Nephron progenitor cell (in vitro differentiated cells): ENCODE results near the gene MBOAT2.

Source experiments
- DNase-seq: peaks from one replicate; pipeline ENCODE4 v3.0.0; 2021
- H3K27ac Mint-ChIP-seq: 2 replicates; pipeline ENCODE4 v1.8.0; 2021; ENCODE audit warnings: mild to moderate bottlenecking, moderate library complexity, mixed read lengths
- H3K27me3 Mint-ChIP-seq: 2 replicates; pipeline ENCODE4 v1.8.0; 2021; ENCODE audit warnings: mild to moderate bottlenecking, low read depth, mixed read lengths; ENCODE audit not compliant: poor library complexity
- H3K36me3 Mint-ChIP-seq: 2 replicates; pipeline ENCODE4 v1.8.0; 2021; ENCODE audit warnings: low read depth, mixed read lengths
- H3K4me1 Mint-ChIP-seq: 2 replicates; pipeline ENCODE4 v1.8.0; 2021; ENCODE audit warnings: mixed read lengths
- H3K4me3 Mint-ChIP-seq: 2 replicates; pipeline ENCODE4 v1.8.0; 2021; ENCODE audit warnings: mild to moderate bottlenecking, moderate library complexity, mixed read lengths
- H3K9me3 Mint-ChIP-seq: 2 replicates; pipeline ENCODE4 v1.8.0; 2021; ENCODE audit warnings: mild to moderate bottlenecking, moderate library complexity, mixed read lengths
- TF ChIP-seq, protein P1 (sequence below): fragments of 200-600 bp; sonication (generic); IDR thresholded peaks from 2 replicates; pipeline ENCODE4 v1.5.0; 2021; ENCODE audit warnings: antibody characterized with exemption

Gene MBOAT2

DNA sequence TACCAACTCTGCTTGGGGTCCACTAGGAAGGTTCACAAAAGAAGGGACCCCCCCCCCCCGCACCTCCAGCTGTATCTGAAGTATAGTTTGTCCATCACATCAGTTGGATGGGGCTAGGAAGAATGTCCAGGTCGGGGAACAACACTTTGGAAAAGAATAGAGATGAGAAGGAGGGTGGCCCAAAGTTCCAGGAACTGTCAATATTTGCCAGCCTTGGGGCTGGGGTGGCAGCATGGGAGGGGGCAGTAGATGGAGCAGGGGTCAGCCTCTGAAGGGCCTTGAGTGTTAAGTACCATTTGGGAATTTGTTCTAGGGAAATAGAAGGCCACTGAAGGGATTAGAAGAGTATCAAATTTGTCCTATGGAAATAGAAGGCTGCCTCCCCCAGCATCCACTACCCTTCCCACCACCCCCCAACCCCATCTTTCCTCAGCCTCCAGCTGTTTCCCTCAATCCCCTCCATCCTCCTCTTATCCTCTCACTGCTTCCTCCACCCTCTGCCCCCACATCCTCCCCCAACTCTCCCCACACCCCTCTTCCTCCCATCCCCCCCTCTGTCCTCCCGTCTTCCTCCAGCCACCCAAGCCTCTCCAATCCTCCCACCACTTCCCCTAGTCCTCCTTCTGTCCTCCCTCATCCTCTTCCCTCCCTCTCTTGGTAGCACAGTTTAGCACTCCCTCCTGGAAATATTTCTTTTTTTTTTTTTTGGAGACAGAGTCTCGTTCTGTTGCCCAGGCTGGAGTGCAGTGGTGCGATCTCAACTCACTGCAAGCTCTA, 164.1 kb downstream of the MBOAT2 start:
- Mint-ChIP-seq H3K4me3 (no peak overlapping the region), H3K36me3 (peaks cover 9% of the 10 kb centered on the region), H3K9me3 (peaks cover 24% of the 10 kb centered on the region), H3K27ac (no peak overlapping the region), H3K4me1 (peaks cover 45% of the 10 kb centered on the region), H3K27me3 (peaks cover 15% of the 10 kb centered on the region)
- DNase-seq, result no peak
- TF ChIP-seq, protein P1, sequence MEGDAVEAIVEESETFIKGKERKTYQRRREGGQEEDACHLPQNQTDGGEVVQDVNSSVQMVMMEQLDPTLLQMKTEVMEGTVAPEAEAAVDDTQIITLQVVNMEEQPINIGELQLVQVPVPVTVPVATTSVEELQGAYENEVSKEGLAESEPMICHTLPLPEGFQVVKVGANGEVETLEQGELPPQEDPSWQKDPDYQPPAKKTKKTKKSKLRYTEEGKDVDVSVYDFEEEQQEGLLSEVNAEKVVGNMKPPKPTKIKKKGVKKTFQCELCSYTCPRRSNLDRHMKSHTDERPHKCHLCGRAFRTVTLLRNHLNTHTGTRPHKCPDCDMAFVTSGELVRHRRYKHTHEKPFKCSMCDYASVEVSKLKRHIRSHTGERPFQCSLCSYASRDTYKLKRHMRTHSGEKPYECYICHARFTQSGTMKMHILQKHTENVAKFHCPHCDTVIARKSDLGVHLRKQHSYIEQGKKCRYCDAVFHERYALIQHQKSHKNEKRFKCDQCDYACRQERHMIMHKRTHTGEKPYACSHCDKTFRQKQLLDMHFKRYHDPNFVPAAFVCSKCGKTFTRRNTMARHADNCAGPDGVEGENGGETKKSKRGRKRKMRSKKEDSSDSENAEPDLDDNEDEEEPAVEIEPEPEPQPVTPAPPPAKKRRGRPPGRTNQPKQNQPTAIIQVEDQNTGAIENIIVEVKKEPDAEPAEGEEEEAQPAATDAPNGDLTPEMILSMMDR, result no peak

DNA sequence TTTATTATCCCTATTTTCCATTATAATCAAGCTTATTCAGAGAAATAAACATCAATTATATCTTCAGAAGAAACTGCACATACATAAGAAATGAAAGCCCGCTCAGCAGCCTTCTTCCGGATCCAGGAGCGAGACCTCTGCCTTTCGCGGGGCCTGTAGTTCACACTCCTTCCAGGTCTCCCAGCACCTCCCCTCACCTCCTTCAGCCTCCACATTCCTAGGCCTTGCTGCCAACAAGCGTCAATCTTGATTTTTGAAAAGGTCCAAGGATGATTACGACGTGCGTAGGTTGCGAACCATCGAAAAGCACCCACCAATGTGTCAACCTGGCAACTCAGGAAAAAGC, 165.7 kb downstream of the MBOAT2 start:
- H3K27ac Mint-ChIP-seq, result no peak overlapping the region
- peaks cover 9% of the 10 kb centered on the region for H3K27me3 Mint-ChIP-seq
- peak overlapping the region; percentile 100 for H3K4me3 Mint-ChIP-seq
- TF ChIP-seq, protein P1, result no peak
- peaks cover 24% of the 10 kb centered on the region for H3K9me3 Mint-ChIP-seq
- peaks cover 43% of the 10 kb centered on the region for H3K4me1 Mint-ChIP-seq
- DNase-seq, result no peak
- H3K36me3 Mint-ChIP-seq, result peaks cover 9% of the 10 kb centered on the region

DNA sequence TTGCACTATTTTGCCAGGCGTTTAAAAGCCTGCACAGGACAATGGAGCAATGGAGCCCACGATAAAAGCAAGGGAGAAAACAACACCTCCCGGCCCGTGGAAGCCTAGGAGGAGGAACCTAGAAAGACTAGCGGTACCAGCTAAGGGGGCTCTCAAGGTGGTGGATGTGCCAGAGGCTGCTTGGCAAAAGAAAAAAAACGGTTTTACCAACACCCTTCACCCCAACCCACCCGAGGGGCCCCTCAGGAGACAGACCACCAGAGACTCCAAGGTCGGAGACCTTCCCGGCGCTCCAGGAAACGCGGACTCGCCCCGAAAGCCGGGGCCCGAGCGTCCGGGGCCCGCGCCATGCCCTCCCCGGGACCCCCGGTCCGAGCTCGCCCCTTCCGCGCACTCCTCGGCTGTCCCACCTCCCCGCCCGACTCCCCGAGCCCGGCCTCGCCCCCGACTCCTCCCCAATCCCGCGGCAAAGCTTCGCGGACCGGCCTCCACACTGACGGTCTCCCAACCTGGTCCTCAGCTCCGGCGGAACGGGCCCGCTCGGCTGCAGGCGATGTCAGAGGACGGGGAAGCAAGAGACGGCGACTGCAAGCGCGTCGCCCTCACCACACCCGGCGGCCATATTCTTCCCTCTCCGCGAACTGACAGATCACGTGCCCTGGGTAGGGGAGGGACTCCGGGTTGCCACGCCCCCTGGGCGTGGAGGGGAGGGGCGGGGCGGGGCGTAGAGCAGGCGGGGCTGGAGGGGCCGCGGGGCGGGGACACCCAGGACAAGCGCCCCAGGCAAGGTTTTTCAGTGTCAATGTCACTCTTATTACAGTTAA, 166.3 kb downstream of the MBOAT2 start, which contains the start of gene KIDINS220:
KIDINS220 (minus strand) TSS at position 643 of the 824 bp plus-strand sequence. CDS start 10,520 bp downstream, outside the sequence.
- TF ChIP-seq, protein P1, result no peak
- peak; percentile 82 for DNase-seq
- Mint-ChIP-seq H3K27me3 (peaks cover 9% of the 10 kb centered on the region), H3K9me3 (peaks cover 24% of the 10 kb centered on the region), H3K36me3 (peaks cover 9% of the 10 kb centered on the region), H3K4me1 (peaks cover 39% of the 10 kb centered on the region), H3K4me3 (peak within 1 kb of the TSS; percentile 100), H3K27ac (peak within 1 kb of the TSS; percentile 98)

DNA sequence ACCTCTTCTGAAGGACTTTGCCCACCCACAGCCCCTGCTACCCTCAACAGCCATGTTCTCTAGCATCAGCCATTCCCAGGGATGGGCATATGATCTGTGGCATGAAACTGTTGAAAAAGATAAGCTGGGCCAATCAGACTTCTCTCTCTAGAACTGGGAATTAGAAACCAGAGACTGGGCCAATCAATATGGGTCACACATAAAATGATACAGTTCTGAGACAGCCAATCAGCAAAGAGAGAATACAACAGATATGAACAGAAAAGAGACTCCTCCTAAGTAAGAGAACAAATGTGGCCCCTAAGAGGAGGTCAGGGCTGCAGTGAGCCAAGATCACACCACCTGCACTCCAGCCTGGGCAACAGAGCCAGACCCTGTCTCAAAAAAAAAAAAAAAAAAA, 168.2 kb downstream of the MBOAT2 start:
- H3K27ac Mint-ChIP-seq, result no peak overlapping the region
- DNase-seq, result no peak
- peaks cover 46% of the 10 kb centered on the region for H3K4me1 Mint-ChIP-seq
- peaks cover 9% of the 10 kb centered on the region for H3K36me3 Mint-ChIP-seq
- TF ChIP-seq, protein P1, result no peak
- peaks cover 6% of the 10 kb centered on the region for H3K27me3 Mint-ChIP-seq
- H3K9me3 Mint-ChIP-seq, result peaks cover 18% of the 10 kb centered on the region
- peak overlapping the region; percentile 100 for H3K4me3 Mint-ChIP-seq

DNA sequence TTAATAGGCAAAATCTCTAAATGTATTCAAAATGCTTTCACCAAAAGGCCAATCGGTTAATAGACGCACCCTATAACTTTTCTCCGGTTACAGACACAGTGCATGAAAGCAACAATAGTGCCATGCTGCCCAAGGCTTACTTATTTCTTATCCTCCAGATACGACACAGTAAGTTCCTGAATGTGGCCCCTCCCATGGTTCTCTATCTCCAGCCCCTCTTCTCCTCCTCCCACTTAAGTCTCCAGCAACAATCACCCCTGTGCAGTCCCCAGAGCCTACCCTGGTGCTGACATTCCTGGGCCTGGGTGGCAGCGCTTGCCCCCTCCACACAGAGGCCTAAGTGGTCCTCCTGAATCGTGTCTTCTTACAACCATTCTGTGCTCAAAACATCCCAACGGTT, 169.6 kb downstream of the MBOAT2 start:
- H3K4me1 Mint-ChIP-seq, result peaks cover 51% of the 10 kb centered on the region
- no peak for DNase-seq
- H3K4me3 Mint-ChIP-seq, result no peak overlapping the region
- peaks cover 6% of the 10 kb centered on the region for H3K36me3 Mint-ChIP-seq
- H3K27me3 Mint-ChIP-seq, result peaks cover 3% of the 10 kb centered on the region
- H3K9me3 Mint-ChIP-seq, result peaks cover 11% of the 10 kb centered on the region
- TF ChIP-seq, protein P1, result no peak
- H3K27ac Mint-ChIP-seq, result no peak overlapping the region
